GM12878 (cell line): ENCODE data around the gene FAM120A. TPM values are rescaled to one million over a fixed set of nuclear protein-coding genes. Genes with fewer than 3 reads are reported as not detected.

Source experiments
- ATAC-seq: fragments of 200-7000 bp; cut with Tn5 transposase; 3 replicates; pipeline ENCODE4 v1.9.1; 2020; ENCODE audit warnings: mild to moderate bottlenecking, moderate library complexity
- BruUV-seq: library from RNA; stranded (reverse); fragments of 400-500 nt; replicated peaks from 2 replicates; lab custom pipeline; 2021; lab: Mats Ljungman, UMichigan
- CTCF ChIA-PET: fragments of 300-600 bp; sonication (Branson Sonifier 250); formaldehyde crosslinking; extraction: SDS; loops from one replicate; lab custom pipeline; 2021; ENCODE audit warnings: inconsistent platforms; lab: Yijun Ruan, JAX
- POLR2A ChIA-PET: fragments of 350-600 bp; formaldehyde crosslinking; extraction: SDS; loops from one replicate; lab custom pipeline; 2021; ENCODE audit warnings: inconsistent platforms; lab: Charles Lee
- RAD21 ChIA-PET: fragments of 300-600 bp; sonication (Branson Sonifier 250); formaldehyde crosslinking; loops from one replicate; lab custom pipeline; 2023; ENCODE audit warnings: antibody characterized with exemption; ENCODE audit not compliant: unreplicated experiment; lab: Charles Lee
- SMC1A ChIA-PET: fragments of 300-600 bp; sonication (Branson Sonifier 250); formaldehyde crosslinking; loops from one replicate; lab custom pipeline; 2023; ENCODE audit not compliant: unreplicated experiment, uncharacterized antibody; lab: Charles Lee
- DNase-seq: peaks from one replicate; pipeline ENCODE4 v3.0.0-alpha.2; 2011; ENCODE audit warnings: low read depth, low spot score
- FAIRE-seq: peaks from 3 replicates; lab custom pipeline; 2011; peaks lifted over from hg19 to GRCh38; lab: Jason Lieb, UNC
- H2AFZ ChIP-seq: 2 replicates; pipeline ENCODE4 v1.6.0; 2011; ENCODE audit warnings: low read depth, low read length, control low read depth; ENCODE audit not compliant: control insufficient read depth
- H3K27ac ChIP-seq: 2 replicates; pipeline ENCODE4 v1.5.1; 2011; ENCODE audit warnings: control low read depth; ENCODE audit not compliant: control insufficient read depth, insufficient read depth
- H3K27me3 ChIP-seq, 2 experiments: replicated peaks in 1 of 2; 2 replicates each; pipeline versions ENCODE4 v1.6.0 to v1.6.1; 2011; ENCODE audit warnings: low read length in 1 of 2; ENCODE audit not compliant: control insufficient read depth in 2 of 2, insufficient read depth in 2 of 2
- H3K36me3 ChIP-seq, 2 experiments: 2 replicates each; pipeline ENCODE4 v1.5.1; 2011; ENCODE audit warnings: low read length in 1 of 2; ENCODE audit not compliant: control insufficient read depth in 2 of 2, insufficient read depth in 2 of 2
- H3K4me1 ChIP-seq: 2 replicates; pipeline ENCODE4 v1.6.1; 2011; ENCODE audit warnings: mild to moderate bottlenecking, low read length, moderate library complexity, mixed read lengths; ENCODE audit not compliant: control insufficient read depth, insufficient read depth
- H3K4me2 ChIP-seq: 2 replicates; pipeline ENCODE4 v1.6.0; 2011; ENCODE audit warnings: control low read depth; ENCODE audit not compliant: control insufficient read depth, insufficient read depth
- H3K4me3 ChIP-seq: fragments of 200-600 bp; sonication (generic); 2 replicates; pipeline ENCODE4 v1.5.1; 2016
- H3K79me2 ChIP-seq: 2 replicates; pipeline ENCODE4 v1.6.0; 2011; ENCODE audit warnings: low read length; ENCODE audit not compliant: control insufficient read depth, insufficient read depth
- H3K9ac ChIP-seq: 2 replicates; pipeline ENCODE4 v1.8.0; 2011; ENCODE audit warnings: low read length, control low read depth, mixed read lengths; ENCODE audit not compliant: control insufficient read depth, insufficient read depth
- H3K9me3 ChIP-seq: replicated peaks from 3 replicates; pipeline ENCODE4 v1.5.1; 2011; ENCODE audit warnings: mild to moderate bottlenecking, low read length; ENCODE audit not compliant: control insufficient read depth, insufficient read depth
- H4K20me1 ChIP-seq: 2 replicates; pipeline ENCODE4 v1.6.0; 2011; ENCODE audit not compliant: control insufficient read depth, insufficient read depth
- ASH2L ChIP-seq: fragments of 300-600, 200-600 bp; sonication (generic); IDR thresholded peaks from 2 replicates; pipeline ENCODE4 v1.6.1; 2017; ENCODE audit warnings: low read depth, mild to moderate bottlenecking, borderline replicate concordance
- BHLHE40 ChIP-seq, 2 experiments: fragments of 450-650 bp in 1 of 2; IDR thresholded peaks; 2 replicates each; pipeline ENCODE4 v1.6.1; 2011 to 2017; ENCODE audit warnings: low read depth in 2 of 2, borderline replicate concordance in 1 of 2, improper control_type of control experiment in 1 of 2, low read length in 1 of 2, mild to moderate bottlenecking in 1 of 2
- BRCA1 ChIP-seq: IDR thresholded peaks from 2 replicates; pipeline ENCODE4 v1.6.1; 2011; ENCODE audit warnings: low read depth, low read length, improper control_type of control experiment
- ESRRA ChIP-seq: IDR thresholded peaks from 2 replicates; pipeline ENCODE4 v1.6.1; 2012; ENCODE audit warnings: mild to moderate bottlenecking, low read length, improper control_type of control experiment
- NKRF ChIP-seq: fragments of 450-650 bp; conservative IDR thresholded peaks from 2 replicates; pipeline ENCODE4 v1.6.1; 2017; ENCODE audit warnings: mild to moderate bottlenecking, moderate library complexity
- NR2C2 ChIP-seq: IDR thresholded peaks from 2 replicates; pipeline ENCODE4 v1.6.1; 2011; ENCODE audit warnings: borderline replicate concordance, low read depth; ENCODE audit not compliant: control insufficient read depth, insufficient read length
- POLR2AphosphoS2 ChIP-seq: IDR thresholded peaks from 2 replicates; pipeline ENCODE4 v1.6.1; 2011; ENCODE audit warnings: low read depth, mild to moderate bottlenecking, low read length, improper control_type of control experiment, moderate library complexity
- SMARCA5 ChIP-seq: fragments of 450-650 bp; IDR thresholded peaks from 2 replicates; pipeline ENCODE4 v1.6.1; 2017; ENCODE audit warnings: mild to moderate bottlenecking
- TCF7 ChIP-seq: IDR thresholded peaks from 2 replicates; pipeline ENCODE4 v1.6.1; 2014; ENCODE audit warnings: antibody characterized with exemption, borderline replicate concordance
- USF1 ChIP-seq: IDR thresholded peaks from 2 replicates; pipeline ENCODE4 v1.6.1; 2011; ENCODE audit warnings: borderline replicate concordance, low read depth, mild to moderate bottlenecking, moderate library complexity, mixed read lengths, low read length; ENCODE audit not compliant: insufficient read depth; ENCODE audit errors: extremely low read length
- USF2 ChIP-seq: IDR thresholded peaks from 2 replicates; pipeline ENCODE4 v1.6.1; 2011; ENCODE audit warnings: low read depth, low read length, improper control_type of control experiment, borderline replicate concordance
- ZNF207 ChIP-seq: fragments of 450-650 bp; IDR thresholded peaks from 2 replicates; pipeline ENCODE4 v1.6.1; 2014; ENCODE audit warnings: antibody characterized with exemption, mild to moderate bottlenecking, borderline replicate concordance
- ZNF687 ChIP-seq: fragments of 450-650 bp; IDR thresholded peaks from 2 replicates; pipeline ENCODE4 v1.6.1; 2017; ENCODE audit warnings: mild to moderate bottlenecking, moderate library complexity
- WGBS: methylation state at CpG from one replicate; pipeline ENCODE4 v1.1.6; 2016; ENCODE audit warnings: low lambda C conversion rate; ENCODE audit not compliant: insufficient replicate concordance, insufficient coverage; ENCODE audit errors: missing lambda C conversion rate; 5-methylcytosine and 5-hydroxymethylcytosine counted together
- in situ Hi-C: fragments of 300-500 bp; cut with MboI; formaldehyde crosslinking; loops from 9 replicates; pipeline ENCODE4 v1.14.3; 2018; ENCODE audit warnings: mixed read lengths
- intact Hi-C: fragments of 100-400 bp; cut with micrococcal nuclease; formaldehyde crosslinking; loops from one replicate; pipeline ENCODE4 v1.14.2; 2022; ENCODE audit not compliant: unreplicated experiment
- polyA plus RNA-seq, 11 experiments: library from polyadenylated mRNA; depleted of rRNA in 4 of 11; unstranded in 6 of 11; stranded (reverse) in 5 of 11; fragments of >200 nt; fragmentation: Nextera tagmentation in 4 of 11; fragmentation: Illumina TruSeq in 1 of 11; extraction: Ambion mirVana in 4 of 11; extraction: Trizol in 1 of 11; gene quantifications; 1 replicate in 1 of 11; 2 replicates in 10 of 11; pipeline versions ENCODE4 v1.2.1 to v1.2.3, GENCODE V29; 2011 to 2016; ENCODE audit warnings: inconsistent platforms in 2 of 11, missing spikeins in 2 of 11, low read depth in 1 of 11
- total RNA-seq, 4 experiments: library from RNA; depleted of rRNA in 3 of 4; stranded (reverse); fragments of >200 nt in 3 of 4; fragmentation: Illumina TruSeq in 1 of 4; extraction: Trizol in 1 of 4; gene quantifications; 2 replicates each; pipeline versions ENCODE4 v1.2.1 to v1.2.3, GENCODE V29; 2013 to 2021

The FAM120A gene
- total and polyA plus RNA-seq, 10 of the 15 experiments (the other 5 are each of a cell fraction or from before 2014, with no cell fraction given): 13.1 to 89.6 (median 52.5) TPM

- Histone ChIP-seq H3K4me2 (no peak overlapping the region), H3K9me3 (no peaks in the 10 kb centered on the region), H3K27me3 (no peaks in the 10 kb centered on the region), H3K36me3 (peaks cover 8 to 15% of the 10 kb centered on the region in 2 experiments; a peak in 3 of 4 replicates), H4K20me1 (no peaks in the 10 kb centered on the region), H3K79me2 (peaks cover 16% of the 10 kb centered on the region), H3K9ac (no peak overlapping the region), H3K27ac (no peak overlapping the region), H3K4me3 (no peak overlapping the region), H2AFZ (no peak overlapping the region), H3K4me1 (0 out of 2 replicates have a peak, but pooled peaks cover 4% of the 10 kb centered on the region)
- FAIRE-seq (no peak), ATAC-seq (no peak), DNase-seq (no peak)
- in situ Hi-C loops: no loop called here
- ChIA-PET CTCF (interaction anchor here (1.1 kb wide), 1 partner anchor 11 kb away, joined by 4 read pairs; no protein-coding TSS in a partner anchor), SMC1A (no interaction called here), POLR2A (interaction anchor here (1.1 kb wide), 1 partner anchor 26 kb away, joined by 3 read pairs; the partner anchor contains the start of gene FAM120AOS), RAD21 (no interaction called here)
- TF ChIP-seq POLR2AphosphoS2 (no peak), BRCA1 (no peak), BHLHE40 (IDR thresholded peaks at IDR 0.05; ENCODE audit: borderline replicate concordance in 1 of 2, low read depth in 2 of 2, low read length in 1 of 2) (no peak), ESRRA (no peak), ASH2L (no peak), SMARCA5 (no peak), ZNF207 (no peak), USF2 (no peak), TCF7 (no peak), ZNF687 (no peak), NKRF (no peak), NR2C2 (no peak), USF1 (no peak)
- no TSS peak for BruUV-seq
- 95% methylated on average over 4 of the region's 4 CpGs for WGBS
- intact Hi-C loops: no loop called here
Measured at GRCh38 chr9:93479726-93480125, 28.2 kb downstream of the FAM120A start.
